ENCODE results near the gene SOBP.

SOBP gene

DNA sequence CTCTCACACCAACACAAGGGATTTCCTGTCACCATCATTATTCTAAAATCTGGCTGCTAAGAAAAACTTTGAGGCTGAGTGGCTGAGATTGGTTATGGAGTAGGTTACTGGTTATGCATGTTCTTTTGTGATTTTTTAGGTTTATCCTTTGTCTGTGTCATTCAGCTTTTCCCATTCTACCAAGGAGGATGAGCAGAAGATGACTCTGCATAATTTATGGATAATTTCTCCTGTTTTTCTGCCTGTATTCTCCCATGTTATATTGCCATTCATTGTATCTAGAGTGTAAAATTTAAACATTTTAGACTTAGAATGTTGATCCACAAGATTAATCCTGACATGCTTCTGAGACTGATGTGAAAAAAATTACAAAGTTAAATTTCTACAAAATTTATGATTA lies 67.8 kb downstream of the SOBP start:
- DNase-seq: no peak

DNA sequence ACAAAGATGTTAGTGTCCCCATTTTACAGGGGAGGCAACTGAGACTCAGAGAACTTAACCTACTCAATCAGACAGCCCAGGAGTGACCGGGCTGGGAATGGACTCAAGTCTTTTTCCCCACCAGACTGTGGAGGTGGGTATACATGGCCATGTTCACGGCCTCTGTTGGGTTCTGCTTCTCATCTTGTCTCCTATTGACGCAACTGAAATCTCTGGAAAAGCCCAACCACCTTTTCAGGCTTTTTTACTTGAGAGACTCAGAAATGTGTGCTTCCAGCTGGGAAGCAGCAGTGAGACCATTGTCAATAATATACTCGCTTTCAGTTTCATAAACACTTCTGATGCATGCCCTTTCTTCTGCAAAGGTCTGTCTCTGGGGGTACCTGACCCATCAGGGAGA lies 70.7 kb downstream of the SOBP start:
- DNase-seq: no peak

DNA sequence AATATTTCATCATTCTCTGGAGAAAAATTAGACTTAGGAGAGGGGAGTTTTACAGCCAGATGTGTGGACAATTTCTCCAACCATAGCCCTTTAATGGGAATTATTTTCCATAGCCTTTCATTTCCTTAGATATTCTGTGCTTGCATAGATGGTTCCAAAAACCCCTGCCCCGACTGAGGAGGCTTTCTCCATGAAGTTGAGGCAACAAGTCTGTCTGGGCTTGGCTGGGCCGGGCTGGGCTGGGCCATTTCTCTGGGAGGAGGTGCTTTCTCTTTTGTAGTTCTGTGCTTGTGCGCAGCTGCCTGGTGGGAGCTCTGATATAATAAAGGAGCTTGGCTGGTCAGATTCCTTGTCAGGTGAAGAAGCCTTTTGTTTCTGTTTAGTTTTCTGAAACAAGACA lies 71.4 kb downstream of the SOBP start:
- DNase-seq: no peak

DNA sequence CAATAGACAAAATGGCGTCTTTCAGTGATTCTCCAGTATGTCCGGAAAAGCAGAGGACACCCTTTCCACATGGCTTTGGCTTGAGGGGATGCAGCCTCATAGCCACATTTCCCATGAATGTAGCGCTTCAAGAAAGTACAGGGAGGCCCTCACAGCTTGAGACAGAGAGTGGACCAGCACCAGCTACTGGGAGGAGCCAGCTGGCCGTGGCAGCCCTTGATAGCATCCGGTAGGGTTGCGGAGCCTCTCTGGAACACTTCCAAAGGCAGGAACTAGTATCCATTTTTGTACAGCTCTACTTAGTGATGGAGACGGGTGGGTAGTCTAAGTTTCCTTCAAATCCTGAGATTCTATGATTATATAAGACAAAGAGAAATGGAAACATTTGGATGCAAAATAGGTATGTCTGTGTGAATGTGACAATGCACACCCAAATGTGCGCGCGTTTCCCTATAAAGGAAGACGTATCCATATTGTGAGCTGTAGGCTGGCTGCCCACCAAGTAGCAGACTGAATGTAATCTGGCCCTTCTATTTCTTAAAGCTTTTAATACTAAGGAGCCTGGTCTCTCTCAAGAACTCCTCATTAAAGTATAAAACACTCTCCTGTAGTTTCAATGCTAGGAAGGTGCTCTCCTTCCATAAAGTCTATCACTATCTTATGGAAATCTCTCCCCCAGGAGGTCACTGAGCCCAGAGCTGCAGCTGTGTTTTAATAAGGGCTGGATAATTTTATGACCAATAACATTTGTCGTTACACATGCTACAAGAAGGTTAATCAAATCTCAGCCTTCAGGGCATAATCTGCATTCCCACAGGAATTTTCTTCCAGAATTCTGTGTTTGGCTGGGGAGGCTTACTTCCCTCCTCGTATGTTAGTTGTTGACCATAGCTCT lies 74.0 kb downstream of the SOBP start:
- no peak for DNase-seq

GRCh38 chr6:107564589-107564951 lies 74.7 kb downstream of the SOBP start:
- DNase-seq: no peak

DNA sequence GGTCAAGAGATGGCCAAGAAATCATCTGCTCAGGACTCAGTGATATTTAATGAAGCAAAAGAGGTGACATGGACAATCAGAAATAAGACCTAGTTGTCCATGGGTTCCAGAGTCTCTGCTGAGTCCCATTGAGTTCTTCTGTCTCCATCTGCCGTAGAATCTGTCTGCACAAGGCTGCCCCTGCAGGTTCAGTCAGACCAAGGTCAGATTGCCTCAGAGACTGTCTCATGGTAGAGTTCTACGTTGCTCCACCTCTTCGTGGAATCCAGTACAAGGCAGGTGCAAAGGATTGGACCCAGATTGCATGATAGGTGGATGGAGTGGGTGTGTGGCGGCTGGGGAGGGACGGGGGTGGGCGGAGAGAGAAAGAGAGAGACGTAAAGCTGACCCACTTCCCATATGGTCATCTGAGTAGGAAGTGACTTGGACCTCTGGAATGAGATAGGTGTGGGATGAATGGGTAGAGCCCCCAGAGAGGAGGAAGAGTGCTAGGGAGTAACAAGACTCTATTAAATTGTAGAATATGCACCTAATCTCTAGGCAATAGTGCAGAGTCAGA lies 75.3 kb downstream of the SOBP start:
- DNase-seq: no peak

GRCh38 chr6:107567643-107568042 lies 77.7 kb downstream of the SOBP start:
- DNase-seq: no peak

- no peak for DNase-seq
Observed at GRCh38 chr6:107569473-107569872, 79.6 kb downstream of the SOBP start.

GRCh38 chr6:107571354-107571753 lies 81.4 kb downstream of the SOBP start:
- no peak for DNase-seq

DNA sequence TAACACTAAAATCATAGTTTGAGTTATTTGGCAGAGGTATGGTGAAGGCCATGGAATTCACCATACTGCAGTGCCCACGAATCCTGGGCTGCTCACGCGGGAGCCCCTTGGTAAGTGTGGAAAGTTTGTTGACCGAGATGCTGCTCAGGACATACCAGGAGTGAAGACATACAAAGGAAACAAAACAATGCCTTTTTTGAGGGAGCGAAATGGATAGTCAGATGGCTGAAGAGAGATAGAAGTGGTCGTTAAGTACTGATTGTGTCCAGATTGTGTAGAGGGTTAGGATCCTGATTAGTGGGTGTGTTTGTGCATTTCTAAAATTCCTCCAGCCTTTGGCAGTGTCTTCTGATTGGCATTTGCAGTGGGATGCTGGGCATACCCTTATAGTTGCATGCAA lies 83.0 kb downstream of the SOBP start:
- DNase-seq: no peak

GRCh38 chr6:107574856-107575255 lies 84.9 kb downstream of the SOBP start:
- no peak for DNase-seq

GRCh38 chr6:107576852-107577251 lies 86.9 kb downstream of the SOBP start:
- DNase-seq: no peak

DNA sequence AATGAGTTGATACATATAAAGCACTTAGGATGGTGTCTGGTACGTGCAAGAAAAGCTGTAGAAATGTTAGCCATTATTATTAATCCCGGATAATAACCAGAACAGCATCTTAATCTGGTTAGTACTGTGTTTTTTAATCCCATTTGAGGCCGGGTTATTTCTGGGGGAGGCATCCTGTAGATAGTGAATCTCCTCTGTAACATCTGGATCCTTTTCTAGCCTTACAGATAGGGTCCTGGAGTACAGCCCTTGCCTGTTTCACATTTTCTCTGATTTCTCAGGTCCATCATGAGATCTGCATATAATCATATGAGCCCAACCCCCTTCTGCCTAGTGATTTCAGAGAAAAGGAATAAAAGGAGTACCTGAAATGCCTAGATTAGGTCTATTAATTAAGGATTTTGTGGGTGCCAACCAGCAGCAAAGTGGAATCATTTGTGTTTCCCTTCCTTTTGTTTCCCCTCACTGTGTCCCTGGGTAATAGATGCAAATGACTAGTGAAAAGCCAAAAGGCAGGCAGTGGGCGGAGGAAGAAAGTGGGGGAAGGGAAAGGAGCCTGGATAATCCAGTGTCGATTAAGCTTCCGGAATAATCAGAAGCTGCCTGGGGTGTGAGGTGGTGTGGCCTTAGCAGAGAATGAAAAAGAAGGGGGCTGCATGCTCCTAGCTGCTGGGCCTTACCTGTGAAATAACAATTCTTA lies 88.9 kb downstream of the SOBP start:
- DNase-seq: no peak

GRCh38 chr6:107579456-107580056 lies 89.6 kb downstream of the SOBP start:
- DNase-seq: no peak

GRCh38 chr6:107582086-107582485 lies 92.2 kb downstream of the SOBP start:
- no peak for DNase-seq

GRCh38 chr6:107584726-107585125 lies 94.8 kb downstream of the SOBP start:
- DNase-seq: no peak

DNA sequence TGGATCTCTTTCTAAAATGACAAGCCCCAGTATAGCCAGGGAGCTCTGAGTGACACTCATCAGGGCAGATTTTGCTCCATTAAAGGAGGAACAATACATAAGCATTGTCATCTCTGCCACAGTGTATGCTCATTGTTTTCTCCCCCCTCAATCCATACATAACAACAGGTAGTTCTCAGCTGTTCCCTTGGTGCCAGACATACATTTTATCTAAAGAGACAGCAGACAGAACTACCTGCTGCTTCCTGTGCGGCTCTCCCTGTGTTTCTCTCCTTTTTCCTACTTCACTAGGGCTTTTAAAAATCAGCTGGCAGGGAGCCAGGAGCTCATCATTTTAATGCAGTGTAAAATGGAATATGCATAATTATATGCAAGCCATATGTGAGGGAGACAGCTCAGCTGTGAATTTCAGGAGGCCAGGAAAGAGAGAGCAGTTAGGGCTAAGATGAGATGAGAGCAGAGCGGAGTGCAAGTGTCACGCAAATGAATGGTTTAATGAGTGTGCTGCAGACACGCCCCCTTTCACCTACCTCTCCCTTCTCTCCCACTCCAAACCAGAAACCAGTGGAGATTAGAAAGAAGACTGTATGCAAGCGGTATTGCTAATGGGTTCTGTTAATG lies 96.0 kb downstream of the SOBP start:
- DNase-seq: no peak

DNA sequence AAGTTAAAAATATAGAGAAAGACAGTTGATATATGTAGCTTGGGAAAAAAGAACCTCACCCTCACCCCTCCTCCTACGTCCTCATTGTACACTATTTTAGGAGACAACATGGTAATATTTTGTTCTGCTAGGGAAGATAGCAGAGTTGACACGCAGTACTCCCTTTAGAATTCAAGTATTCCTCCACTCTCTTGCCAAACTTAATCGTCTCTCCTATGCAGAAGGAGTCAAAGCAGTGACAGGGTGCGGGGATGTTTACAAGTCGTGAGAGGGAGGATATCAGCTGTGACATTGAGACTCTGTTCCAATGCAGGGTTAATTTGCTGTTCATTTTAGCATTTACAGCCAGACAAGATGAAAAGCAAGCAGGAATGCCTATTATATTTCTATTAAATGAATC lies 97.5 kb downstream of the SOBP start:
- no peak for DNase-seq

- DNase-seq: no peak
Observed at GRCh38 chr6:107589199-107589598, 99.3 kb downstream of the SOBP start.

GRCh38 chr6:107589934-107590333 lies 100.0 kb downstream of the SOBP start:
- DNase-seq: no peak

DNA sequence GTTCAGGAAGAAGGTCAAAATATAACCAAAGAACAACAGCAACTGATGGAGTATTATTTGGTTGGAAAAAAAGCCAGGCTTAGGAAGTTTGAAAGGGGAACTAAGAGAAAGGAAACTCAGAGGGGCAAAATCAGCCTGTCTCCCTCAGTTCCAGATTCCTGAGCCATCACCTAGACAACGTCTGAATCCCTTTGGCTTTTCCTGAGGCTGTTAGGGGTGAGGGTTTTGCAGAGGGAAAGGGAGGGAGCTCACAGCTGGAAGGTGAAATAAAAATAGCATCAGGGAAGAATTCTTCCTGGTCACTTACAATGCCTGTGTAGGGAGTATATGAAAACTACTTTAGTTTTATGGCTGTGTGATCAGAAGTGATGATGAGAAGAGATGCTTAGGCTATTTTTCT lies 100.5 kb downstream of the SOBP start:
- no peak for DNase-seq

GRCh38 chr6:107591346-107591745 lies 101.4 kb downstream of the SOBP start:
- no peak for DNase-seq

DNA sequence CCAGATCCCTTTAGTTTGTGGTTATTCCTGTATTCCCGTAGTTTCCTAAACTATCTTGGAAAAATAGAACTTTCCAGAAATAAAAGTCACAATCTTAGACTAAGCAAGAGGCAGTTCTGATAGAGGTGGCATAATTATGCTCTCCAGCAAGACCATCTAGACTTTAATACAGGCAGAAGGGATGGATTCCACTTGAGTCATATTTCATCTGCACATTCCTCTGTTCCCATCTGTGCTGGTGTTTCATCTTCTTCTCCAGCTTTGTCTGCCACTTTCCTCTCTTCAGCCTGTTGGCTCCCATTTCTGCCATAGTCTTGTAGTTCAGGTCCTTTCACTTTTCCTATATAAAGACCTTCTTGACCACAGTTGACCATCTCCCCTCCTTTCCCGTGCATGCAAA lies 102.9 kb downstream of the SOBP start:
- no peak for DNase-seq

Measured in CD4-positive, alpha-beta T cell treated with Interferon gamma for 1 hour (primary cell).